Measurements from ENCODE around the gene NFS1. TPM values are rescaled to one million over a fixed set of nuclear protein-coding genes. Genes with fewer than 3 reads are reported as not detected.

Gene NFS1
- total RNA-seq, 1 experiment from 2014 or later, result 44.6 TPM

- intact Hi-C loops (cut with micrococcal nuclease; ENCODE audit: unreplicated experiment), result loop anchor here (2.0 to 10.0 kb wide), 3 partner anchors 45 to 148 kb away; partner anchors contain the start of gene SPAG4
- H3K9me3 Mint-ChIP-seq (ENCODE audit: low read depth, unreplicated experiment), result no peaks in the 10 kb centered on the region
- peak overlapping the region; percentile 98 for H3K4me3 Mint-ChIP-seq (ENCODE audit: low read depth, unreplicated experiment)
- no TSS peak for BruUV-seq (replicated peaks)
- CTCF ChIA-PET, result no interaction called here
- no peak for TF ChIP-seq CTCF (IDR thresholded peaks at IDR 0.05; ENCODE audit: unreplicated experiment)
- H3K27me3 Mint-ChIP-seq (ENCODE audit: unreplicated experiment), result no peaks in the 10 kb centered on the region
- DNase-seq, result no peak
- H3K27ac Mint-ChIP-seq (ENCODE audit: unreplicated experiment), result peak overlapping the region; percentile 99
- peaks cover 57% of the 10 kb centered on the region for H3K36me3 Mint-ChIP-seq (ENCODE audit: insufficient read depth, unreplicated experiment)
- H3K4me1 Mint-ChIP-seq (ENCODE audit: low read depth, unreplicated experiment), result peaks cover 53% of the 10 kb centered on the region
These were observed 36.6 kb downstream of the NFS1 start for GRCh38 chr20:35662551-35662950.

- Mint-ChIP-seq H3K9me3 (ENCODE audit: low read depth, unreplicated experiment) (no peaks in the 10 kb centered on the region), H3K4me3 (ENCODE audit: low read depth, unreplicated experiment) (peak overlapping the region; percentile 98), H3K36me3 (ENCODE audit: insufficient read depth, unreplicated experiment) (peaks cover 63% of the 10 kb centered on the region), H3K4me1 (ENCODE audit: low read depth, unreplicated experiment) (peaks cover 59% of the 10 kb centered on the region), H3K27ac (ENCODE audit: unreplicated experiment) (peak overlapping the region; percentile 76), H3K27me3 (ENCODE audit: unreplicated experiment) (no peaks in the 10 kb centered on the region)
- BruUV-seq (replicated peaks), result no TSS peak
- DNase-seq, result no peak
- CTCF ChIA-PET, result interaction anchor here (1.1 to 1.5 kb wide), 2 partner anchors 43 to 356 kb away, joined by 3 to 5 read pairs; no protein-coding TSS in a partner anchor
- TF ChIP-seq CTCF (IDR thresholded peaks at IDR 0.05; ENCODE audit: unreplicated experiment), result no peak
- intact Hi-C loops (cut with micrococcal nuclease; ENCODE audit: unreplicated experiment), result loop anchor here (2.0 to 10.0 kb wide), 3 partner anchors 45 to 147 kb away; partner anchors contain the start of gene SPAG4
These were observed 37.2 kb downstream of the NFS1 start for GRCh38 chr20:35661908-35662307.

- Mint-ChIP-seq H3K4me1 (ENCODE audit: low read depth, unreplicated experiment) (peaks cover 60% of the 10 kb centered on the region), H3K27ac (ENCODE audit: unreplicated experiment) (peak overlapping the region; percentile 76), H3K36me3 (ENCODE audit: insufficient read depth, unreplicated experiment) (peaks cover 71% of the 10 kb centered on the region), H3K9me3 (ENCODE audit: low read depth, unreplicated experiment) (no peaks in the 10 kb centered on the region), H3K4me3 (ENCODE audit: low read depth, unreplicated experiment) (peak overlapping the region; percentile 98), H3K27me3 (ENCODE audit: unreplicated experiment) (no peaks in the 10 kb centered on the region)
- CTCF ChIA-PET, result interaction anchor here (1.1 to 1.5 kb wide), 3 partner anchors 32 to 355 kb away, joined by 3 to 5 read pairs (median 3); no protein-coding TSS in a partner anchor
- no peak for TF ChIP-seq CTCF (IDR thresholded peaks at IDR 0.05; ENCODE audit: unreplicated experiment)
- no TSS peak for BruUV-seq (replicated peaks)
- no peak for DNase-seq
- intact Hi-C loops (cut with micrococcal nuclease; ENCODE audit: unreplicated experiment), result loop anchor here (5.0 to 10.0 kb wide), 2 partner anchors 44 to 146 kb away; partner anchors contain the start of gene SPAG4
These were observed 38.1 kb downstream of the NFS1 start for GRCh38 chr20:35661053-35661452.

- H3K9me3 Mint-ChIP-seq (ENCODE audit: low read depth, unreplicated experiment), result no peaks in the 10 kb centered on the region
- H3K36me3 Mint-ChIP-seq (ENCODE audit: insufficient read depth, unreplicated experiment), result peaks cover 71% of the 10 kb centered on the region
- H3K4me1 Mint-ChIP-seq (ENCODE audit: low read depth, unreplicated experiment), result peaks cover 60% of the 10 kb centered on the region
- CTCF ChIA-PET, result interaction anchor here (1.3 to 1.5 kb wide), 2 partner anchors 33 to 355 kb away, joined by 3 read pairs; no protein-coding TSS in a partner anchor
- peak overlapping the region; percentile 98 for H3K4me3 Mint-ChIP-seq (ENCODE audit: low read depth, unreplicated experiment)
- no TSS peak for BruUV-seq (replicated peaks)
- no peaks in the 10 kb centered on the region for H3K27me3 Mint-ChIP-seq (ENCODE audit: unreplicated experiment)
- intact Hi-C loops (cut with micrococcal nuclease; ENCODE audit: unreplicated experiment), result loop anchor here (5.0 to 10.0 kb wide), 2 partner anchors 43 to 146 kb away; partner anchors contain the start of gene SPAG4
- TF ChIP-seq CTCF (IDR thresholded peaks at IDR 0.05; ENCODE audit: unreplicated experiment), result no peak
- peak overlapping the region; percentile 76 for H3K27ac Mint-ChIP-seq (ENCODE audit: unreplicated experiment)
- no peak for DNase-seq
These were observed 38.8 kb downstream of the NFS1 start for GRCh38 chr20:35660122-35660937.

All from Calu3 (cell line).